Liver (tissue), 9 donors: ENCODE measurements around the gene LHX3. TPM values are rescaled to one million over a fixed set of nuclear protein-coding genes. Genes with fewer than 3 reads are reported as not detected.

Experiments used
- DNase-seq: peaks from one replicate; pipeline ENCODE4 v3.0.0-alpha.2; 2017; ENCODE audit warnings: low spot score
- H3K27ac ChIP-seq, 2 donors: one replicate each; pipeline ENCODE4 v1.7.0; 2013; ENCODE audit warnings: inconsistent platforms in 2 of 2, low read length in 2 of 2, control low read depth in 1 of 2, low read depth in 1 of 2, mild to moderate bottlenecking in 1 of 2
- H3K27me3 ChIP-seq, 4 donors: one replicate each; pipeline versions ENCODE4 v1.6.1 to v1.7.0; 2013; ENCODE audit warnings: low read length in 3 of 4, inconsistent platforms in 1 of 4, mild to moderate bottlenecking in 1 of 4, moderate library complexity in 1 of 4; ENCODE audit not compliant: control insufficient read depth in 4 of 4, insufficient read depth in 4 of 4
- H3K36me3 ChIP-seq, 4 donors: one replicate each; pipeline versions ENCODE4 v1.6.1 to v1.7.0; 2013; ENCODE audit warnings: low read length in 3 of 4, mild to moderate bottlenecking in 3 of 4, low read depth in 1 of 4, moderate library complexity in 1 of 4; ENCODE audit not compliant: control insufficient read depth in 4 of 4, insufficient read depth in 3 of 4
- H3K4me1 ChIP-seq, 4 donors: one replicate each; pipeline versions ENCODE4 v1.6.1 to v1.7.0; 2013; ENCODE audit warnings: low read length in 3 of 4, mild to moderate bottlenecking in 3 of 4, moderate library complexity in 1 of 4; ENCODE audit not compliant: control insufficient read depth in 4 of 4, insufficient read depth in 4 of 4
- H3K4me3 ChIP-seq, 3 donors: one replicate each; pipeline versions ENCODE4 v1.6.1 to v1.7.0; 2013; ENCODE audit warnings: low read length in 3 of 3, control low read depth in 1 of 3, low read depth in 1 of 3, mild to moderate bottlenecking in 1 of 3
- H3K9ac ChIP-seq, 2 donors: one replicate each; pipeline ENCODE4 v1.7.0; 2013; ENCODE audit warnings: low read length in 2 of 2, mild to moderate bottlenecking in 2 of 2, moderate library complexity in 2 of 2, control low read depth in 1 of 2, low read depth in 1 of 2
- H3K9me3 ChIP-seq, 4 donors: one replicate each; pipeline versions ENCODE4 v1.6.1 to v1.7.0; 2013; ENCODE audit warnings: low read length in 3 of 4; ENCODE audit not compliant: control insufficient read depth in 4 of 4
- ATF3 ChIP-seq: IDR thresholded peaks from 2 replicates; pipeline ENCODE4 v1.6.1; 2016; ENCODE audit warnings: antibody characterized with exemption
- CTCF ChIP-seq: fragments of 150-350 bp; IDR thresholded peaks from 2 replicates; pipeline ENCODE4 v1.5.1; 2017; ENCODE audit warnings: improper control_type of control experiment, low read depth, low read length; ENCODE audit not compliant: missing input control
- EGR1 ChIP-seq, 2 donors: IDR thresholded peaks; 2 replicates each; pipeline ENCODE4 v1.6.1; 2016 to 2018; ENCODE audit warnings: antibody characterized with exemption in 2 of 2, low read depth in 2 of 2
- FOXA1 ChIP-seq: IDR thresholded peaks from 2 replicates; pipeline ENCODE4 v1.6.1; 2016; ENCODE audit warnings: antibody characterized with exemption
- FOXA2 ChIP-seq: IDR thresholded peaks from 2 replicates; pipeline ENCODE4 v1.6.1; 2016; ENCODE audit warnings: antibody characterized with exemption
- GABPA ChIP-seq, 2 donors: IDR thresholded peaks in 1 of 2; conservative IDR thresholded peaks in 1 of 2; 2 replicates each; pipeline ENCODE4 v1.6.1; 2016; ENCODE audit warnings: antibody characterized with exemption in 2 of 2, mild to moderate bottlenecking in 1 of 2, moderate library complexity in 1 of 2
- HNF4A ChIP-seq, 2 donors: conservative IDR thresholded peaks; 2 replicates each; pipeline ENCODE4 v1.6.1; 2016; ENCODE audit warnings: antibody characterized with exemption in 2 of 2, mild to moderate bottlenecking in 2 of 2
- HNF4G ChIP-seq: IDR thresholded peaks from 2 replicates; pipeline ENCODE4 v1.6.1; 2016; ENCODE audit warnings: antibody characterized with exemption
- JUND ChIP-seq, 2 donors: IDR thresholded peaks; 2 replicates each; pipeline ENCODE4 v1.6.1; 2016; ENCODE audit warnings: antibody characterized with exemption in 2 of 2
- MAX ChIP-seq: IDR thresholded peaks from 2 replicates; pipeline ENCODE4 v1.6.1; 2016; ENCODE audit warnings: antibody characterized with exemption
- NR2F2 ChIP-seq: IDR thresholded peaks from 2 replicates; pipeline ENCODE4 v1.6.1; 2016; ENCODE audit warnings: antibody characterized with exemption
- RAD21 ChIP-seq, 2 donors: IDR thresholded peaks; 2 replicates each; pipeline ENCODE4 v1.6.1; 2016; ENCODE audit warnings: antibody characterized with exemption in 2 of 2, mild to moderate bottlenecking in 2 of 2
- REST ChIP-seq: IDR thresholded peaks from 2 replicates; pipeline ENCODE4 v1.6.1; 2016; ENCODE audit warnings: antibody characterized with exemption, mild to moderate bottlenecking
- RXRA ChIP-seq, 2 donors: IDR thresholded peaks; 2 replicates each; pipeline ENCODE4 v1.6.1; 2017 to 2018; ENCODE audit warnings: antibody characterized with exemption in 2 of 2, mild to moderate bottlenecking in 1 of 2
- SP1 ChIP-seq: IDR thresholded peaks from 2 replicates; pipeline ENCODE4 v1.6.1; 2018; ENCODE audit warnings: antibody characterized with exemption, mild to moderate bottlenecking
- TAF1 ChIP-seq: conservative IDR thresholded peaks from 2 replicates; pipeline ENCODE4 v1.6.1; 2016; ENCODE audit warnings: antibody characterized with exemption, mild to moderate bottlenecking
- YY1 ChIP-seq: IDR thresholded peaks from 2 replicates; pipeline ENCODE4 v1.6.1; 2016; ENCODE audit warnings: antibody characterized with exemption, mild to moderate bottlenecking
- ZBTB33 ChIP-seq: IDR thresholded peaks from 2 replicates; pipeline ENCODE4 v1.6.1; 2016; ENCODE audit warnings: antibody characterized with exemption
- WGBS: extraction: QIAGEN DNeasy Blood & Tissue Kit; methylation state at CpG from one replicate; pipeline ENCODE4 v1.1.7; 2013; 5-methylcytosine and 5-hydroxymethylcytosine counted together
- polyA plus RNA-seq, 2 donors: library from polyadenylated mRNA; stranded (reverse) in 1 of 2; unstranded in 1 of 2; fragments of 200-250 nt in 1 of 2; fragments of >200 nt in 1 of 2; fragmentation: Nextera tagmentation in 1 of 2; extraction: Ambion mirVana in 1 of 2; gene quantifications; one replicate each; pipeline versions ENCODE4 v1.2.1 to v1.2.3, GENCODE V29; 2013 to 2015
- total RNA-seq, 2 donors: library from RNA; depleted of rRNA; stranded (reverse); fragments of >200 nt; gene quantifications; one replicate each; pipeline ENCODE4 v1.2.3, GENCODE V29; 2014
- donor health status: healthy.
- donor health status: healthy.
- donor health status: healthy.
- donor health status: healthy.
- donor health status: healthy.

Gene LHX3
- total and polyA plus RNA-seq, 4 donors = not detected

GRCh38 chr9:136241542-136241941, 36.6 kb upstream of the LHX3 start:
- H3K27ac ChIP-seq = no peak overlapping the region
- H3K36me3 ChIP-seq = peaks cover 0 to 3% (median 0%) of the 10 kb centered on the region in 4 donors
- H3K9me3 ChIP-seq = no peaks in the 10 kb centered on the region
- no peak for TF ChIP-seq EGR1 (IDR thresholded peaks at IDR 0.05; ENCODE audit: low read depth in 2 of 2)
- no peak for TF ChIP-seq ZBTB33
- TF ChIP-seq NR2F2 = no peak
- TF ChIP-seq HNF4A (conservative IDR thresholded peaks at IDR 0.05) = no peak
- no peak for TF ChIP-seq YY1
- no peak for TF ChIP-seq TAF1
- TF ChIP-seq FOXA1 = no peak
- TF ChIP-seq FOXA2 = no peak
- no peak for TF ChIP-seq GABPA (IDR thresholded peaks at IDR 0.05 in 1 of 2, conservative IDR thresholded peaks at IDR 0.05 in 1 of 2)
- no peak for TF ChIP-seq MAX
- TF ChIP-seq JUND (IDR thresholded peaks at IDR 0.05) = no peak
- no peak for TF ChIP-seq SP1
- no peak for TF ChIP-seq ATF3
- no peak for TF ChIP-seq REST
- TF ChIP-seq RAD21 (IDR thresholded peaks at IDR 0.05) = no peak
- no peak for DNase-seq
- H3K4me1 ChIP-seq = peaks cover 3 to 16% (median 10%) of the 10 kb centered on the region in 4 donors
- no peak overlapping the region for H3K9ac ChIP-seq
- WGBS = 97% methylated on average over 13 of the region's 13 CpGs
- H3K4me3 ChIP-seq = no peak overlapping the region
- no peaks in the 10 kb centered on the region for H3K27me3 ChIP-seq

GRCh38 chr9:136240941-136241340, 36.0 kb upstream of the LHX3 start:
- 94% methylated on average over 20 of the region's 20 CpGs for WGBS
- no peak overlapping the region for H3K27ac ChIP-seq
- DNase-seq = no peak
- no peak overlapping the region for H3K9ac ChIP-seq
- H3K4me3 ChIP-seq = no peak overlapping the region
- peaks cover 3 to 16% (median 10%) of the 10 kb centered on the region in 4 donors for H3K4me1 ChIP-seq
- no peaks in the 10 kb centered on the region for H3K9me3 ChIP-seq
- H3K36me3 ChIP-seq = peaks cover 0 to 6% (median 0%) of the 10 kb centered on the region in 4 donors
- no peaks in the 10 kb centered on the region for H3K27me3 ChIP-seq
- TF ChIP-seq ZBTB33 (no peak), TAF1 (no peak), NR2F2 (no peak), ATF3 (no peak), FOXA2 (no peak), FOXA1 (no peak), EGR1 (IDR thresholded peaks at IDR 0.05; ENCODE audit: low read depth in 2 of 2) (no peak), RXRA (IDR thresholded peaks at IDR 0.05) (no peak), GABPA (IDR thresholded peaks at IDR 0.05 in 1 of 2, conservative IDR thresholded peaks at IDR 0.05 in 1 of 2) (no peak), RAD21 (IDR thresholded peaks at IDR 0.05) (no peak), REST (no peak), CTCF (no peak), JUND (IDR thresholded peaks at IDR 0.05) (no peak), HNF4G (no peak), SP1 (no peak)
